A549 (cell line): Measurements from ENCODE around the gene DNAI4. TPM values are rescaled to one million over a fixed set of nuclear protein-coding genes. Genes with fewer than 3 reads are reported as not detected.

Source experiments
- ATAC-seq, 2 experiments: fragments of 200-7000 bp in 1 of 2; fragments of >200 bp in 1 of 2; cut with Nextera tagmentation in 1 of 2; cut with Tn5 transposase in 1 of 2; 3 replicates each; pipeline versions ENCODE4 v1.8.0 to v1.9.1; 2018 to 2020; ENCODE audit warnings: mild to moderate bottlenecking in 1 of 2, moderate library complexity in 1 of 2
- CTCF ChIA-PET: fragments of 300-600 bp; sonication (Branson Sonifier 250); formaldehyde crosslinking; extraction: SDS; loops from one replicate; lab custom pipeline; 2021; ENCODE audit warnings: antibody characterized with exemption, inconsistent platforms; lab: Yijun Ruan, JAX
- POLR2A ChIA-PET: fragments of 350-600 bp; formaldehyde crosslinking; extraction: SDS; loops from one replicate; lab custom pipeline; 2021; ENCODE audit warnings: antibody characterized with exemption, inconsistent platforms; lab: Yijun Ruan, JAX
- DNase-seq, 2 experiments: peaks; one replicate each; pipeline versions ENCODE4 v3.0.0 to v3.0.0-alpha.2; 2011 to 2016; ENCODE audit warnings: low read depth in 1 of 2, low spot score in 1 of 2
- FAIRE-seq: peaks from 2 replicates; lab custom pipeline; 2011; peaks lifted over from hg19 to GRCh38; lab: Jason Lieb, UNC
- H3K27ac ChIP-seq, 2 experiments: fragments of >200 bp; sonication (Bioruptor Twin); formaldehyde crosslinking; 3 replicates each; pipeline ENCODE4 v1.5.1; 2016 to 2017
- H3K4me1 ChIP-seq: fragments of >200 bp; sonication (Bioruptor Twin); formaldehyde crosslinking; 3 replicates; pipeline ENCODE4 v1.6.1; 2016
- H3K4me2 ChIP-seq: fragments of >200 bp; sonication (Bioruptor Twin); formaldehyde crosslinking; 3 replicates; pipeline ENCODE4 v1.6.1; 2016
- H3K4me3 ChIP-seq: fragments of >200 bp; sonication (Bioruptor Twin); formaldehyde crosslinking; 3 replicates; pipeline ENCODE4 v1.5.1; 2016
- H3K9me3 ChIP-seq: fragments of >200 bp; sonication (Bioruptor Twin); formaldehyde crosslinking; 3 replicates; pipeline ENCODE4 v1.6.1; 2016
- EHMT2 ChIP-seq: fragments of 200-600 bp; sonication (generic); IDR thresholded peaks from 2 replicates; pipeline ENCODE4 v1.6.1; 2016; ENCODE audit warnings: antibody characterized with exemption, low read depth, mild to moderate bottlenecking, moderate library complexity
- EP300 ChIP-seq, 2 experiments: fragments of >200 bp; sonication (Bioruptor Twin); formaldehyde crosslinking; IDR thresholded peaks; 2 replicates in 1 of 2; 3 replicates in 1 of 2; pipeline ENCODE4 v1.6.1; 2016 to 2017
- FOXS1 ChIP-seq: fragments of 250-450 bp; sonication (Bioruptor Pico); IDR thresholded peaks from 2 replicates; pipeline ENCODE4 v1.5.0; 2020; ENCODE audit warnings: mild to moderate bottlenecking, moderate library complexity
- GATA3 ChIP-seq: IDR thresholded peaks from 2 replicates; pipeline ENCODE4 v1.6.1; 2012; ENCODE audit warnings: borderline replicate concordance
- HEYL ChIP-seq: fragments of 250-450 bp; sonication (Bioruptor Pico); IDR thresholded peaks from 2 replicates; pipeline ENCODE4 v1.8.0; 2021; ENCODE audit warnings: mild to moderate bottlenecking, moderate library complexity
- HOXA7 ChIP-seq: fragments of 250-450 bp; sonication (Bioruptor Pico); IDR thresholded peaks from 2 replicates; pipeline ENCODE4 v1.5.0; 2020; ENCODE audit warnings: mild to moderate bottlenecking, moderate library complexity
- HOXB13 ChIP-seq: fragments of 250-450 bp; sonication (Bioruptor Pico); IDR thresholded peaks from 2 replicates; pipeline ENCODE4 v1.5.0; 2020; ENCODE audit warnings: low read depth, mild to moderate bottlenecking, moderate library complexity
- KDM1A ChIP-seq: fragments of 200-600 bp; sonication (generic); IDR thresholded peaks from 2 replicates; pipeline ENCODE4 v1.6.1; 2016; ENCODE audit warnings: low read depth, mild to moderate bottlenecking
- MAZ ChIP-seq: fragments of 150-350 bp; IDR thresholded peaks from 2 replicates; pipeline ENCODE4 v1.6.1; 2014; ENCODE audit warnings: antibody characterized with exemption, low read depth, low read length, borderline replicate concordance
- MYC ChIP-seq: IDR thresholded peaks from 2 replicates; pipeline ENCODE4 v1.6.1; 2012; ENCODE audit warnings: mild to moderate bottlenecking, inconsistent platforms, low read length, improper control_type of control experiment, borderline replicate concordance
- NPAS2 ChIP-seq: fragments of 250-450 bp; sonication (Bioruptor Pico); IDR thresholded peaks from 2 replicates; pipeline ENCODE4 v1.8.0; 2022; ENCODE audit warnings: mild to moderate bottlenecking, moderate library complexity, borderline replicate concordance
- NR3C1 ChIP-seq: fragments of >200 bp; sonication (Bioruptor Twin); formaldehyde crosslinking; IDR thresholded peaks from 3 replicates; pipeline ENCODE4 v1.6.1; 2017
- PHF8 ChIP-seq: fragments of 200-600 bp; sonication (generic); IDR thresholded peaks from 2 replicates; pipeline ENCODE4 v1.6.1; 2016; ENCODE audit warnings: low read depth, mild to moderate bottlenecking, antibody characterized with exemption, moderate library complexity, borderline replicate concordance
- RFX5 ChIP-seq: fragments of 450-650 bp; IDR thresholded peaks from 2 replicates; pipeline ENCODE4 v1.7.1; 2014; ENCODE audit warnings: antibody characterized with exemption, mild to moderate bottlenecking, moderate library complexity
- SMC3 ChIP-seq: fragments of >200 bp; sonication (Bioruptor Twin); formaldehyde crosslinking; IDR thresholded peaks from 3 replicates; pipeline ENCODE4 v1.6.1; 2018; ENCODE audit warnings: inconsistent platforms
- SREBF2 ChIP-seq: fragments of 450-650 bp; IDR thresholded peaks from 2 replicates; pipeline ENCODE4 v1.6.1; 2014; ENCODE audit warnings: mild to moderate bottlenecking, moderate library complexity
- TP53 ChIP-seq: fragments of 250-450 bp; sonication (Bioruptor Pico); IDR thresholded peaks from 2 replicates; pipeline ENCODE4 v1.5.0; 2021; ENCODE audit warnings: mild to moderate bottlenecking, moderate library complexity
- ZNF302 ChIP-seq: fragments of 250-450 bp; sonication (Bioruptor Pico); IDR thresholded peaks from 2 replicates; pipeline ENCODE4 v1.9.0; 2021; ENCODE audit warnings: inconsistent platforms, mild to moderate bottlenecking, moderate library complexity
- ZSCAN20 ChIP-seq: fragments of 250-450 bp; sonication (Bioruptor Pico); IDR thresholded peaks from 2 replicates; pipeline ENCODE4 v1.8.0; 2022; ENCODE audit warnings: mild to moderate bottlenecking, moderate library complexity
- WGBS: methylation state at CpG from one replicate; pipeline ENCODE4 v1.1.6; 2017; ENCODE audit errors: missing lambda C conversion rate; 5-methylcytosine and 5-hydroxymethylcytosine counted together
- polyA plus RNA-seq, 4 experiments: library from polyadenylated mRNA; depleted of rRNA in 3 of 4; stranded (reverse); fragments of >200 nt; fragmentation: RNase III in 1 of 4; extraction: RNeasy Plus Mini Kit Qiagen cat#74134 plus additional on column Dnase treatment in 1 of 4; gene quantifications; 2 replicates in 3 of 4; 3 replicates in 1 of 4; pipeline ENCODE4 v1.2.3, GENCODE V29; 2011 to 2017
- TF ChIP-seq, protein P1 (sequence below): fragments of 200-600 bp; sonication (generic); IDR thresholded peaks from 2 replicates; pipeline ENCODE4 v1.6.1; 2016; ENCODE audit warnings: antibody characterized with exemption, mild to moderate bottlenecking, moderate library complexity
- TF ChIP-seq, protein P2 (sequence below): fragments of 150-350 bp; IDR thresholded peaks from 2 replicates; pipeline ENCODE4 v1.6.1; 2014; ENCODE audit warnings: low read depth, mild to moderate bottlenecking, low read length
- TF ChIP-seq, protein P3 (sequence below): fragments of 450-650 bp; IDR thresholded peaks from 2 replicates; pipeline ENCODE4 v1.6.1; 2014; ENCODE audit warnings: antibody characterized with exemption
- TF ChIP-seq, protein P4 (sequence below): fragments of >200 bp; sonication (Bioruptor Twin); formaldehyde crosslinking; IDR thresholded peaks from 3 replicates; pipeline ENCODE4 v1.6.1; 2016
- TF ChIP-seq, protein P5 (sequence below): fragments of 250-450 bp; sonication (Bioruptor Pico); IDR thresholded peaks from 2 replicates; pipeline ENCODE4 v1.5.0; 2020; ENCODE audit warnings: low read depth, mild to moderate bottlenecking, moderate library complexity

Gene DNAI4
- polyA plus RNA-seq, 2 of the 4 experiments (the other 2 are of a cell fraction): 1.3 to 4.7 TPM

DNA sequence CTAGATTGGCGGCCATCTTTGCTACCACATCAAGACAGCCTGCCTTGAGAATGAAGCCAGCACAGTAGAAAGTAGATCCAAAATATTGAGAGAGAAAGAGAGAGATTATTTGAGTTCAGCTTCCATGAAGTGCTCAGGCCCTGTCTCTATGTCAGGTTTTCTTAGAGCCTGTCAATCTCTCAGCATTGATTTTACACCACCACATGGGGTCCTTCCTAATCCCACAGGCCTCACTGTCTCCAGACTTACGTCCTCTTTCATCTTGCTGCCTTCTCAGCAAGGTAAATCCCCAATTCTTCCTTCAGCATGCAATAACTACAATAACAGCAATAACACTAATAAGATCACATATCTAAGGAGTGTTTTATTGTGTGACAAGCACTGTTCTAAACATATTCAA is 151.4 kb downstream of the DNAI4 start:
- no peak overlapping the region for H3K4me2 ChIP-seq
- 81% methylated on average over 2 of the region's 2 CpGs for WGBS
- no peak for TF ChIP-seq EHMT2
- no peak for TF ChIP-seq GATA3
- no peak for TF ChIP-seq ZNF302 (CRISPR knock-in tag)
- TF ChIP-seq TP53 (CRISPR knock-in tag): no peak
- TF ChIP-seq MAZ: no peak
- TF ChIP-seq, protein P1, sequence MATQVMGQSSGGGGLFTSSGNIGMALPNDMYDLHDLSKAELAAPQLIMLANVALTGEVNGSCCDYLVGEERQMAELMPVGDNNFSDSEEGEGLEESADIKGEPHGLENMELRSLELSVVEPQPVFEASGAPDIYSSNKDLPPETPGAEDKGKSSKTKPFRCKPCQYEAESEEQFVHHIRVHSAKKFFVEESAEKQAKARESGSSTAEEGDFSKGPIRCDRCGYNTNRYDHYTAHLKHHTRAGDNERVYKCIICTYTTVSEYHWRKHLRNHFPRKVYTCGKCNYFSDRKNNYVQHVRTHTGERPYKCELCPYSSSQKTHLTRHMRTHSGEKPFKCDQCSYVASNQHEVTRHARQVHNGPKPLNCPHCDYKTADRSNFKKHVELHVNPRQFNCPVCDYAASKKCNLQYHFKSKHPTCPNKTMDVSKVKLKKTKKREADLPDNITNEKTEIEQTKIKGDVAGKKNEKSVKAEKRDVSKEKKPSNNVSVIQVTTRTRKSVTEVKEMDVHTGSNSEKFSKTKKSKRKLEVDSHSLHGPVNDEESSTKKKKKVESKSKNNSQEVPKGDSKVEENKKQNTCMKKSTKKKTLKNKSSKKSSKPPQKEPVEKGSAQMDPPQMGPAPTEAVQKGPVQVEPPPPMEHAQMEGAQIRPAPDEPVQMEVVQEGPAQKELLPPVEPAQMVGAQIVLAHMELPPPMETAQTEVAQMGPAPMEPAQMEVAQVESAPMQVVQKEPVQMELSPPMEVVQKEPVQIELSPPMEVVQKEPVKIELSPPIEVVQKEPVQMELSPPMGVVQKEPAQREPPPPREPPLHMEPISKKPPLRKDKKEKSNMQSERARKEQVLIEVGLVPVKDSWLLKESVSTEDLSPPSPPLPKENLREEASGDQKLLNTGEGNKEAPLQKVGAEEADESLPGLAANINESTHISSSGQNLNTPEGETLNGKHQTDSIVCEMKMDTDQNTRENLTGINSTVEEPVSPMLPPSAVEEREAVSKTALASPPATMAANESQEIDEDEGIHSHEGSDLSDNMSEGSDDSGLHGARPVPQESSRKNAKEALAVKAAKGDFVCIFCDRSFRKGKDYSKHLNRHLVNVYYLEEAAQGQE: no peak
- TF ChIP-seq, protein P2, sequence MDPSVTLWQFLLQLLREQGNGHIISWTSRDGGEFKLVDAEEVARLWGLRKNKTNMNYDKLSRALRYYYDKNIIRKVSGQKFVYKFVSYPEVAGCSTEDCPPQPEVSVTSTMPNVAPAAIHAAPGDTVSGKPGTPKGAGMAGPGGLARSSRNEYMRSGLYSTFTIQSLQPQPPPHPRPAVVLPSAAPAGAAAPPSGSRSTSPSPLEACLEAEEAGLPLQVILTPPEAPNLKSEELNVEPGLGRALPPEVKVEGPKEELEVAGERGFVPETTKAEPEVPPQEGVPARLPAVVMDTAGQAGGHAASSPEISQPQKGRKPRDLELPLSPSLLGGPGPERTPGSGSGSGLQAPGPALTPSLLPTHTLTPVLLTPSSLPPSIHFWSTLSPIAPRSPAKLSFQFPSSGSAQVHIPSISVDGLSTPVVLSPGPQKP: no peak
- TF ChIP-seq HOXB13 (CRISPR knock-in tag): no peak
- no peak for TF ChIP-seq KDM1A
- no peak for TF ChIP-seq NPAS2 (CRISPR knock-in tag)
- TF ChIP-seq EP300 (IDR thresholded peaks at IDR 0.05): no peak
- no peak for TF ChIP-seq PHF8
- no peak for TF ChIP-seq SREBF2
- TF ChIP-seq RFX5: no peak
- TF ChIP-seq SMC3: no peak
- TF ChIP-seq, protein P3, sequence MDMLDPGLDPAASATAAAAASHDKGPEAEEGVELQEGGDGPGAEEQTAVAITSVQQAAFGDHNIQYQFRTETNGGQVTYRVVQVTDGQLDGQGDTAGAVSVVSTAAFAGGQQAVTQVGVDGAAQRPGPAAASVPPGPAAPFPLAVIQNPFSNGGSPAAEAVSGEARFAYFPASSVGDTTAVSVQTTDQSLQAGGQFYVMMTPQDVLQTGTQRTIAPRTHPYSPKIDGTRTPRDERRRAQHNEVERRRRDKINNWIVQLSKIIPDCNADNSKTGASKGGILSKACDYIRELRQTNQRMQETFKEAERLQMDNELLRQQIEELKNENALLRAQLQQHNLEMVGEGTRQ: no peak
- TF ChIP-seq FOXS1 (CRISPR knock-in tag): no peak
- TF ChIP-seq, all 56 proteins: peak for 0
- ATAC-seq (no peak), DNase-seq (no peak), FAIRE-seq (no peak)
- Histone ChIP-seq H3K9me3 (no peaks in the 10 kb centered on the region), H3K4me1 (no peaks in the 10 kb centered on the region), H3K4me3 (no peak overlapping the region), H3K27ac (no peak overlapping the region)
- ChIA-PET POLR2A (no interaction called here), CTCF (no interaction called here)

DNA sequence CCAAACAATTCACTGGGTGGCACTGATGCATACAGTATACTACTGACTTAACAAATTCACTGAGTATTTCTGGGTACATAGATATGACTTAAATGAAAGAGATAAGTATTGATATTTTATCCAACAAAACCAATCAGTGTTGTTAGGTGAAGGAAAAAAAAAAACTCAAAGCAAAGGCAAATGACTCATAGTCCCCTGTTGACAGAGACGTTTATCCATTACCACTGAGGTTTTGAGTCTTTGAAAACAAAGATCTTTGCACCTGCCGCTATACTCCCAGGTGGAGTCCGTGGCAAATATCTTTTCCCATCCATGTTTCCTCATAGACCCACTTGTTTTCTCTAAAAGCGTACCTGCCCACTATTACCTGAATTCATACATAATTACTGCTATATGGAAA is 154.0 kb downstream of the DNAI4 start:
- ATAC-seq: no peak
- FAIRE-seq: no peak
- no peak for DNase-seq
- ChIA-PET POLR2A (no interaction called here), CTCF (interaction anchor here (0.9 kb wide), 1 partner anchor 249 kb away, joined by 3 read pairs; no protein-coding TSS in a partner anchor)
- no peaks in the 10 kb centered on the region for H3K4me1 ChIP-seq
- no peak overlapping the region for H3K4me2 ChIP-seq
- H3K4me3 ChIP-seq: no peak overlapping the region
- 50% methylated on average over 4 of the region's 4 CpGs for WGBS
- no peak overlapping the region for H3K27ac ChIP-seq
- TF ChIP-seq EP300 (IDR thresholded peaks at IDR 0.05) (no peak), HEYL (no peak), FOXS1 (CRISPR knock-in tag) (no peak), HOXA7 (CRISPR knock-in tag) (no peak), GATA3 (no peak), MAZ (no peak), ZSCAN20 (CRISPR knock-in tag) (no peak), PHF8 (no peak), NR3C1 (no peak), MYC (no peak)
- TF ChIP-seq, protein P4, sequence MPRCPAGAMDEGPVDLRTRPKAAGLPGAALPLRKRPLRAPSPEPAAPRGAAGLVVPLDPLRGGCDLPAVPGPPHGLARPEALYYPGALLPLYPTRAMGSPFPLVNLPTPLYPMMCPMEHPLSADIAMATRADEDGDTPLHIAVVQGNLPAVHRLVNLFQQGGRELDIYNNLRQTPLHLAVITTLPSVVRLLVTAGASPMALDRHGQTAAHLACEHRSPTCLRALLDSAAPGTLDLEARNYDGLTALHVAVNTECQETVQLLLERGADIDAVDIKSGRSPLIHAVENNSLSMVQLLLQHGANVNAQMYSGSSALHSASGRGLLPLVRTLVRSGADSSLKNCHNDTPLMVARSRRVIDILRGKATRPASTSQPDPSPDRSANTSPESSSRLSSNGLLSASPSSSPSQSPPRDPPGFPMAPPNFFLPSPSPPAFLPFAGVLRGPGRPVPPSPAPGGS: no peak
- TF ChIP-seq, protein P5, sequence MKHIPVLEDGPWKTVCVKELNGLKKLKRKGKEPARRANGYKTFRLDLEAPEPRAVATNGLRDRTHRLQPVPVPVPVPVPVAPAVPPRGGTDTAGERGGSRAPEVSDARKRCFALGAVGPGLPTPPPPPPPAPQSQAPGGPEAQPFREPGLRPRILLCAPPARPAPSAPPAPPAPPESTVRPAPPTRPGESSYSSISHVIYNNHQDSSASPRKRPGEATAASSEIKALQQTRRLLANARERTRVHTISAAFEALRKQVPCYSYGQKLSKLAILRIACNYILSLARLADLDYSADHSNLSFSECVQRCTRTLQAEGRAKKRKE (CRISPR knock-in tag): no peak
- TF ChIP-seq, all 56 proteins: peak for 0
- no peaks in the 10 kb centered on the region for H3K9me3 ChIP-seq
